Thyroid gland (tissue), 4 donors: ENCODE data around the gene TSPY10. TPM values are rescaled to one million over a fixed set of nuclear protein-coding genes. Genes with fewer than 3 reads are reported as not detected.
"Not testable (repeated sequence)": the region's sequence is repeated elsewhere in the genome, so short reads cannot be mapped to it uniquely, and the experiment has no call there.

ENCODE experiments used
- DNase-seq, 2 donors: peaks; one replicate each; pipeline ENCODE4 v3.0.0-alpha.2; 2019
- H3K27ac ChIP-seq, 3 donors: fragments of 200-600 bp; sonication (generic); 1 replicate in 2 of 3; 2 replicates in 1 of 3; pipeline ENCODE4 v1.5.1; 2016 to 2019; ENCODE audit warnings: mild to moderate bottlenecking in 1 of 3, moderate library complexity in 1 of 3
- H3K27me3 ChIP-seq: fragments of 200-600 bp; sonication (generic); one replicate; pipeline ENCODE4 v1.5.1; 2019
- H3K36me3 ChIP-seq, 2 donors: fragments of 200-600 bp; sonication (generic); one replicate each; pipeline ENCODE4 v1.5.1; 2016 to 2019
- H3K4me1 ChIP-seq, 2 donors: fragments of 200-600 bp; sonication (generic); one replicate each; pipeline ENCODE4 v1.5.1; 2017 to 2019
- H3K4me3 ChIP-seq, 3 donors: fragments of 200-600 bp; sonication (generic); replicated peaks in 1 of 3; 1 replicate in 2 of 3; 2 replicates in 1 of 3; pipeline ENCODE4 v1.5.1; 2016; ENCODE audit warnings: mild to moderate bottlenecking in 1 of 3
- H3K9me3 ChIP-seq: fragments of 200-600 bp; sonication (generic); one replicate; pipeline ENCODE4 v1.5.1; 2017
- WGBS, 2 donors: methylation state at CpG; one replicate each; pipeline ENCODE4 v1.1.5; 2017; 5-methylcytosine and 5-hydroxymethylcytosine counted together
- intact Hi-C: fragments of 100-400 bp; cut with DNase I; formaldehyde crosslinking; loops from one replicate; pipeline ENCODE4 v1.15.1; 2023
- total RNA-seq, 4 donors: library from RNA; depleted of rRNA; stranded (reverse); fragments of >200 nt; gene quantifications; one replicate each; pipeline ENCODE4 v1.2.3, GENCODE V29; 2016

The TSPY10 gene, protein sequence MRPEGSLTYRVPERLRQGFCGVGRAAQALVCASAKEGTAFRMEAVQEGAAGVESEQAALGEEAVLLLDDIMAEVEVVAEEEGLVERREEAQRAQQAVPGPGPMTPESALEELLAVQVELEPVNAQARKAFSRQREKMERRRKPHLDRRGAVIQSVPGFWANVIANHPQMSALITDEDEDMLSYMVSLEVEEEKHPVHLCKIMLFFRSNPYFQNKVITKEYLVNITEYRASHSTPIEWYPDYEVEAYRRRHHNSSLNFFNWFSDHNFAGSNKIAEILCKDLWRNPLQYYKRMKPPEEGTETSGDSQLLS
- total RNA-seq: not detected

DNA sequence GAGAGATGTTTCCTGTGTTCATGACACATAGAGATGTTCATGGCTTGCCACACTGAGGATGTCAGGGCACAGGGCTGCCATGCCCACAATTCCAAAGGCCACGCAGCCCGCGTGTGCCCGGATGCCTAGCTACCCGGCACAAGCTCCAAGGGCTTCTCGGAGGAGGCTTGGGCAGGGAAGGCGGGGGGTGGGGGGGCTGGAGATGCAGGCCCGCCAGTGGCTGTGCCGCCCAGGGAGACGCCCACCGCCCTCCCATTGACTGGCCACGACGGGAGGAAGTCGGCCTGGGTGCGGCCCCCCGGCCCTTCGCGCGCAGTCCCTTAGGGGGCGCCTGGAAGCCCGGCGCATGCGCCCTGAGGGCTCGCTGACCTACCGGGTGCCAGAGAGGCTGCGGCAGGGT, at the start of gene TSPY10:
TSPY10 (plus strand) TSS at position 301 of the 400 bp plus-strand sequence; CDS start at position 347, 46 bp downstream.
- DNase-seq, H3K4me1 ChIP-seq, H3K4me3 ChIP-seq, H3K9me3 ChIP-seq, H3K36me3 ChIP-seq, H3K27ac ChIP-seq, H3K27me3 ChIP-seq, intact Hi-C loops: not testable (repeated sequence)
- WGBS, 2 donors: no CpG with 5 or more reads among the region's 26 CpGs

DNA sequence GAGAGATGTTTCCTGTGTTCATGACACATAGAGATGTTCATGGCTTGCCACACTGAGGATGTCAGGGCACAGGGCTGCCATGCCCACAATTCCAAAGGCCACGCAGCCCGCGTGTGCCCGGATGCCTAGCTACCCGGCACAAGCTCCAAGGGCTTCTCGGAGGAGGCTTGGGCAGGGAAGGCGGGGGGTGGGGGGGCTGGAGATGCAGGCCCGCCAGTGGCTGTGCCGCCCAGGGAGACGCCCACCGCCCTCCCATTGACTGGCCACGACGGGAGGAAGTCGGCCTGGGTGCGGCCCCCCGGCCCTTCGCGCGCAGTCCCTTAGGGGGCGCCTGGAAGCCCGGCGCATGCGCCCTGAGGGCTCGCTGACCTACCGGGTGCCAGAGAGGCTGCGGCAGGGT, 40.7 kb upstream of the TSPY10 start, which contains the start of gene TSPY9:
TSPY9 (plus strand) TSS at position 301 of the 400 bp plus-strand sequence; CDS start at position 347, 46 bp downstream.
- H3K9me3 ChIP-seq, DNase-seq, H3K4me1 ChIP-seq, H3K4me3 ChIP-seq, H3K36me3 ChIP-seq, H3K27ac ChIP-seq, H3K27me3 ChIP-seq, intact Hi-C loops: not testable (repeated sequence)
- no CpG with 5 or more reads among the region's 26 CpGs for WGBS, 2 donors

DNA sequence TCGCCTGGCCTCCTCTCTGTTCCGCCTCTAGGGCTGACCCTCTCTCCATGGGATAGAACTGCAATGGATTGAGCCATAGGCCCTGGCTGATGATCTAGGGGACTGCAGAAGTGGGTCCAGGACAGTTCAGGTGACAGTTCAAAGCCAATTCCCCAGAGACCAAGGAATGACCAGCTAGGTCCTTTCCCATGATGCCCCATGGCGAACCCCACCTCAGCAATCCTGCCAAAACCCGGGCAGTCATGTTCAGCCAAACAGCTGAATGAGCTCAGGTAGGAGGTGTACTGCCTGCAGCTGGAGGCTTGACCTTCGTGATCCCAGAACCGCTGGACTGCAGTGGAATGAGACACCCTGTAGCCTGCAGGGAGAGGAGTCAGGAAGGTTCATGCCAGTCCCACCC, 23.3 kb upstream of the TSPY10 start:
- DNase-seq, H3K4me1 ChIP-seq, H3K27ac ChIP-seq, H3K9me3 ChIP-seq, H3K27me3 ChIP-seq, H3K4me3 ChIP-seq, H3K36me3 ChIP-seq, intact Hi-C loops: not testable (repeated sequence)
- 58% methylated on average over 2 of the region's 6 CpGs; no CpG with 5 or more reads in 1 of the 2 donors for WGBS, 2 donors

DNA sequence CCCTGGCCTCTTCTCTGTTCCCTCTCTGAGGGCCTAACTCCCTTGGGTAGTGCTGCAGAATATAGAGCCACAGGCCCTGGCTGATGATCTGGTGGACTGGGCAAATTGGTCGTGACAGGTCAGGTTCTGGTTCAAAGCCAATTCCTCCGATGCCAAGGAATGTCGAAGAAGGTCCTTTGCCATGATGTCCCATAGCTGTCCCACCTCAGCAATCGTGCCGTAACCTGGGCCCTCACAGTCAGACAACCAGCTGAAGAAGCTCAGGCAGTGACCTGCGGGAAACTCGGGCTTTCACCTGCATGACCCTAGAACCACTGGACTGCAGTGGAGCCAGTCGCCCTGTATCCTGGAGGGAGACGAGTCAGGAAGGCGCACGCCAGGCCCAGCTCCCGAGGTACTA, 11.4 kb upstream of the TSPY10 start:
- H3K4me1 ChIP-seq, H3K4me3 ChIP-seq, H3K27ac ChIP-seq, H3K9me3 ChIP-seq, H3K27me3 ChIP-seq, H3K36me3 ChIP-seq, intact Hi-C loops: not testable (repeated sequence)
- peak in 1 of 2 donors; percentile 0 for DNase-seq
- WGBS, 2 donors: 80 to 87% methylated on average over 3 to 5 of the region's 12 CpGs

Other genes with a start within 250 kb of the TSPY10 start
- not detected for gene TSPY4, start 190.4 kb upstream of the TSPY10 start, total RNA-seq
- gene TSPY8, start 170.1 kb upstream of the TSPY10 start, total RNA-seq: not detected
- not detected for gene TSPY3, start 129.5 kb upstream of the TSPY10 start, total RNA-seq
- gene TSPY1, start 60.9 kb upstream of the TSPY10 start, total RNA-seq: not detected
- not detected for gene TSPY9, start 40.6 kb upstream of the TSPY10 start, total RNA-seq